SU-DHL-6 (cell line): ENCODE results near the gene OAT.

Experiments used
- H2AFZ ChIP-seq: fragments of 200-600 bp; sonication (generic); 2 replicates; pipeline ENCODE4 v1.6.1; 2014; ENCODE audit warnings: low read depth, mild to moderate bottlenecking, moderate library complexity, mixed read lengths, antibody characterized with exemption, low read length; ENCODE audit not compliant: severe bottlenecking
- H3F3A ChIP-seq: fragments of 200-600 bp; shearing (Covaris generic); 2 replicates; pipeline ENCODE4 v1.6.0; 2016; ENCODE audit warnings: antibody characterized with exemption, mild to moderate bottlenecking; ENCODE audit not compliant: insufficient read depth
- H3K27ac ChIP-seq: fragments of 200-600 bp; sonication (generic); 2 replicates; pipeline ENCODE4 v1.5.1; 2016; ENCODE audit warnings: low read depth, mild to moderate bottlenecking, low read length, moderate library complexity, mixed read lengths
- H3K27me3 ChIP-seq: fragments of 200-600 bp; sonication (generic), shearing (Covaris generic); 2 replicates; pipeline ENCODE4 v1.6.0; 2014; ENCODE audit warnings: mild to moderate bottlenecking, low read length
- H3K36me3 ChIP-seq: fragments of 200-600 bp; sonication (generic); 2 replicates; pipeline ENCODE4 v1.6.1; 2014; ENCODE audit warnings: mild to moderate bottlenecking, low read length, mixed read lengths
- H3K4me2 ChIP-seq: fragments of 300-600, 200-600 bp; shearing (Covaris generic), sonication (generic); 2 replicates; pipeline ENCODE4 v1.6.0; 2014; ENCODE audit warnings: low read length, low read depth, mild to moderate bottlenecking; ENCODE audit not compliant: poor library complexity, severe bottlenecking
- H3K4me3 ChIP-seq: fragments of 200-600 bp; sonication (generic); 2 replicates; pipeline ENCODE4 v1.5.1; 2014; ENCODE audit warnings: antibody characterized with exemption, low read length, mild to moderate bottlenecking, mixed read lengths; ENCODE audit not compliant: insufficient read depth, poor library complexity, severe bottlenecking
- H3K79me2 ChIP-seq: fragments of 200-600 bp; sonication (generic); 2 replicates; pipeline ENCODE4 v1.6.1; 2014; ENCODE audit warnings: mild to moderate bottlenecking, low read length, moderate library complexity; ENCODE audit not compliant: insufficient read depth
- H3K9ac ChIP-seq: fragments of 200-600 bp; sonication (generic); 2 replicates; pipeline ENCODE4 v1.7.0; 2014; ENCODE audit warnings: mild to moderate bottlenecking, low read length
- H3K9me2 ChIP-seq: fragments of 200-600 bp; sonication (generic); replicated peaks from 2 replicates; pipeline ENCODE4 v1.6.1; 2014; ENCODE audit warnings: low read length; ENCODE audit not compliant: insufficient read depth
- H3K9me3 ChIP-seq: fragments of 200-600 bp; sonication (generic); 2 replicates; pipeline ENCODE4 v1.6.1; 2014; ENCODE audit warnings: low read length, mixed read lengths; ENCODE audit not compliant: insufficient read depth
- H4K20me1 ChIP-seq: fragments of 200-600 bp; sonication (generic); 2 replicates; pipeline ENCODE4 v1.6.1; 2014; ENCODE audit warnings: low read depth, mild to moderate bottlenecking, antibody characterized with exemption, low read length, moderate library complexity, mixed read lengths
- EZH2phosphoT487 ChIP-seq: fragments of 200-600 bp; sonication (generic), shearing (Covaris generic); conservative IDR thresholded peaks from 2 replicates; pipeline ENCODE4 v1.6.1; 2018; ENCODE audit warnings: mild to moderate bottlenecking, antibody characterized with exemption, low read length, moderate library complexity, mixed read lengths
- TF ChIP-seq, protein P1 (sequence below): fragments of 200-600 bp; sonication (generic); IDR thresholded peaks from one replicate; pipeline ENCODE4 v1.5.1; 2017; ENCODE audit warnings: antibody characterized with exemption, mild to moderate bottlenecking, low read length, moderate library complexity; ENCODE audit not compliant: insufficient read depth, poor library complexity, severe bottlenecking

The OAT gene

GRCh38 chr10:124465003-124465776 lies 46.5 kb upstream of the OAT start:
- Histone ChIP-seq H3K4me2 (peak overlapping the region; percentile 39), H3K27ac (peak overlapping the region; percentile 35), H3K36me3 (no peaks in the 10 kb centered on the region), H3K79me2 (no peaks in the 10 kb centered on the region), H4K20me1 (no peaks in the 10 kb centered on the region), H3K9me3 (no peaks in the 10 kb centered on the region), H3F3A (peaks cover 5% of the 10 kb centered on the region; the same call in 1 of the 2 replicates), H3K4me3 (no peak overlapping the region), H3K27me3 (no peaks in the 10 kb centered on the region), H2AFZ (no peak overlapping the region), H3K9me2 (no peaks in the 10 kb centered on the region), H3K9ac (peak overlapping the region; percentile 5; the same call in 1 of the 2 replicates)
- no peak for TF ChIP-seq EZH2phosphoT487
- TF ChIP-seq, protein P1, sequence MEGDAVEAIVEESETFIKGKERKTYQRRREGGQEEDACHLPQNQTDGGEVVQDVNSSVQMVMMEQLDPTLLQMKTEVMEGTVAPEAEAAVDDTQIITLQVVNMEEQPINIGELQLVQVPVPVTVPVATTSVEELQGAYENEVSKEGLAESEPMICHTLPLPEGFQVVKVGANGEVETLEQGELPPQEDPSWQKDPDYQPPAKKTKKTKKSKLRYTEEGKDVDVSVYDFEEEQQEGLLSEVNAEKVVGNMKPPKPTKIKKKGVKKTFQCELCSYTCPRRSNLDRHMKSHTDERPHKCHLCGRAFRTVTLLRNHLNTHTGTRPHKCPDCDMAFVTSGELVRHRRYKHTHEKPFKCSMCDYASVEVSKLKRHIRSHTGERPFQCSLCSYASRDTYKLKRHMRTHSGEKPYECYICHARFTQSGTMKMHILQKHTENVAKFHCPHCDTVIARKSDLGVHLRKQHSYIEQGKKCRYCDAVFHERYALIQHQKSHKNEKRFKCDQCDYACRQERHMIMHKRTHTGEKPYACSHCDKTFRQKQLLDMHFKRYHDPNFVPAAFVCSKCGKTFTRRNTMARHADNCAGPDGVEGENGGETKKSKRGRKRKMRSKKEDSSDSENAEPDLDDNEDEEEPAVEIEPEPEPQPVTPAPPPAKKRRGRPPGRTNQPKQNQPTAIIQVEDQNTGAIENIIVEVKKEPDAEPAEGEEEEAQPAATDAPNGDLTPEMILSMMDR = no peak

DNA sequence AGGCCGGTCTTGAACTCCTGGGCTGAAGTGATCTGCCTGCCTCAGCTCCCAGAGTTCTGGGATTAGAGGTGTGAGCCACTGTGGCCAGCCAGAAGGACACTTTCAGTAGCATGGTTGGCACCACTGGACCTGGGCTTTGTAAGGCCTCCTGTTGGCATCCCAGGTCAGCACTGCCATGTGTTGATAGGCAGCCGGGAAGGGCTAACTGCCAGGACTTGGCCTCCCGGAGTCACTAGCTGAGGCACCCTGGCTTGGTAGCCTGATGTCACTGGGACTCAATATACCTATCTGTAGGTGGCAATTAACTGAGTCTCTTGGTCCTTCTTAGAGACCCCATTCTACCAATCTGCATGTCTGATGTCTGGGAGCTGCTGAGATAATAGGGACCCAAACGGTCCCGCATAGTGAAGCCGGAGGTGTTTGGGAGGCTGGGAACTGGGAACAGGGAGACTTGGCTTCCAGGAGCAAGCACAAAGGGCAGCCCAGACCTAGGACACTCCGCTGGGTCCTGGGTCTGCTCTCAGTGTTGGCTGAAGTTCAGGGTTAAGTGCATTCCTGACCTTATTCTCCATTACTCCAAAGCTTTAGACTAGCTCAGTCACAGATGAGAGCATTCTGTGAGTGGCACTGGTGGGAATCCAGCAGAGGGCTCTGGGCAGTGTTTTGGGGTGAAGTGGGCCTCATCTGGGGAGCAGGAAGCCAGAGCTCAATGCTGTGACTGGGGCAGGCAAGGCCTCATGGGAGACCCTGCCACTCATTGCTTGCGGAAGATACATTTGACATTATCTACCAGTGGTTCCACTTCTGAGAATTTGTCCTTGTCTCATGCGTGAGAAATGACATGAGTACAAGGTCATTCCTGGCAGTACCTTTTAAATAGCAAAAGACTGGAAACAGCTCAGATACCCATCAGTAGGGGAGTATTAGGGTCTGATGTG lies 45.6 kb upstream of the OAT start:
- no peaks in the 10 kb centered on the region for H3K79me2 ChIP-seq
- no peak overlapping the region for H2AFZ ChIP-seq
- TF ChIP-seq, protein P1 = no peak
- no peak for TF ChIP-seq EZH2phosphoT487
- peaks cover 5% of the 10 kb centered on the region; the same call in 1 of the 2 replicates for H3F3A ChIP-seq
- no peaks in the 10 kb centered on the region for H3K36me3 ChIP-seq
- no peak overlapping the region for H3K4me3 ChIP-seq
- H3K4me2 ChIP-seq = peak overlapping the region; percentile 39
- H4K20me1 ChIP-seq = no peaks in the 10 kb centered on the region
- no peaks in the 10 kb centered on the region for H3K27me3 ChIP-seq
- no peaks in the 10 kb centered on the region for H3K9me2 ChIP-seq
- no peaks in the 10 kb centered on the region for H3K9me3 ChIP-seq
- no peak overlapping the region for H3K27ac ChIP-seq
- H3K9ac ChIP-seq = 0 out of 2 replicates have a peak overlapping the region, but pooled peaks have one; percentile 5

GRCh38 chr10:124462348-124462695 lies 43.6 kb upstream of the OAT start:
- H3K9ac ChIP-seq = peak overlapping the region; percentile 59
- H3F3A ChIP-seq = peaks cover 5% of the 10 kb centered on the region; the same call in 1 of the 2 replicates
- H3K9me2 ChIP-seq = no peaks in the 10 kb centered on the region
- H3K27ac ChIP-seq = no peak overlapping the region
- no peaks in the 10 kb centered on the region for H3K79me2 ChIP-seq
- no peaks in the 10 kb centered on the region for H3K36me3 ChIP-seq
- peak overlapping the region; percentile 59 for H3K4me3 ChIP-seq
- H2AFZ ChIP-seq = peak overlapping the region; percentile 89
- TF ChIP-seq, protein P1 = no peak
- TF ChIP-seq EZH2phosphoT487 = no peak
- H3K9me3 ChIP-seq = no peaks in the 10 kb centered on the region
- no peaks in the 10 kb centered on the region for H3K27me3 ChIP-seq
- no peaks in the 10 kb centered on the region for H4K20me1 ChIP-seq
- peak overlapping the region; percentile 59 for H3K4me2 ChIP-seq
